ENCODE data around the gene HS2ST1. TPM values are rescaled to one million over a fixed set of nuclear protein-coding genes. Genes with fewer than 3 reads are reported as not detected.

HS2ST1 gene
- polyA plus RNA-seq, 3 donors: 2.6 to 6.0 (median 4.2) TPM

DNA sequence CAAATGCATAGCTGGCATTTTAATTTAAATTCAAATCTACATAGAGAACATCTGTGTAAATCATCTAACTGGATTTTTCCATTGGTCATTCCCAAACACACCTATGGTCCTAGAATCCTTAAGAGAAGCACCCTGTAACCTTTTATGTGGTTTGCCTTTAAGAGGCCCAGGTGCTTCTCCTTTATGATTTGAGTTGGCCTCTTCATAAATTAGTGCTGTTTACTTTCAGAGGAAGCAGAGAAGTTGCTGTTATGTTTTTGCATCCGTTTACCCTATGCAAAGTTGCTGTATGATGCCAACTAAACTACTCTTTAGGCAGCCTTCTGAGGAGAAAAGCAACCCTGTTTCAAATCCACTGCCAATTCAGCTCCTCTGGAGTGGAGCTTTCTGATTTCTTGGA is 193.8 kb downstream of the HS2ST1 start:
- H3K4me1 Mint-ChIP-seq: no peaks in the 10 kb centered on the region
- no peak overlapping the region for H3K4me3 Mint-ChIP-seq
- Histone ChIP-seq H4K20me1 (ENCODE audit: insufficient read depth, low read length) (no peaks in the 10 kb centered on the region), H3K4me2 (replicated peaks; ENCODE audit: extremely low read depth, low read length, poor library complexity, severe bottlenecking) (no peak overlapping the region), H2AFZ (ENCODE audit: insufficient read depth, low read depth, low read length, poor library complexity, severe bottlenecking) (no peak overlapping the region), H3K9me3 (replicated peaks in 1 of 2; ENCODE audit: control insufficient read depth in 1 of 2, insufficient read depth in 1 of 2, low read length in 2 of 2) (no peaks in the 10 kb centered on the region), H3K4me3 (replicated peaks in 1 of 3; ENCODE audit: low read depth in 2 of 3, low read length in 3 of 3) (no peak overlapping the region), H3K9ac (ENCODE audit: insufficient read depth, low read length, poor library complexity, severe bottlenecking) (no peak overlapping the region), H3K4me1 (ENCODE audit: control insufficient read depth in 1 of 2, insufficient read depth in 2 of 2, low read length in 2 of 2) (no peaks in the 10 kb centered on the region), H3K27ac (ENCODE audit: low read depth in 1 of 2, low read length in 2 of 2) (no peak overlapping the region), H3K27me3 (ENCODE audit: control insufficient read depth in 2 of 2, insufficient read depth in 2 of 2, low read length in 2 of 2) (no peaks in the 10 kb centered on the region), H3K36me3 (replicated peaks in 1 of 2; ENCODE audit: control insufficient read depth in 1 of 2, insufficient read depth in 2 of 2, low read length in 2 of 2) (no peaks in the 10 kb centered on the region), H3K79me2 (ENCODE audit: insufficient read depth, low read length) (no peaks in the 10 kb centered on the region)
- intact Hi-C loops (cut with micrococcal nuclease): no loop called here
- H3K36me3 Mint-ChIP-seq: peaks cover 4% of the 10 kb centered on the region in 2 donors
- no peaks in the 10 kb centered on the region for H3K9me3 Mint-ChIP-seq
- no peak overlapping the region for H3K27ac Mint-ChIP-seq
- H3K27me3 Mint-ChIP-seq (ENCODE audit: low read depth in 3 of 3): no peaks in the 10 kb centered on the region
- no peak for DNase-seq
- no CpG with 5 or more reads among the region's 1 CpG for WGBS (ENCODE audit: insufficient coverage)
- TF ChIP-seq, protein P1, sequence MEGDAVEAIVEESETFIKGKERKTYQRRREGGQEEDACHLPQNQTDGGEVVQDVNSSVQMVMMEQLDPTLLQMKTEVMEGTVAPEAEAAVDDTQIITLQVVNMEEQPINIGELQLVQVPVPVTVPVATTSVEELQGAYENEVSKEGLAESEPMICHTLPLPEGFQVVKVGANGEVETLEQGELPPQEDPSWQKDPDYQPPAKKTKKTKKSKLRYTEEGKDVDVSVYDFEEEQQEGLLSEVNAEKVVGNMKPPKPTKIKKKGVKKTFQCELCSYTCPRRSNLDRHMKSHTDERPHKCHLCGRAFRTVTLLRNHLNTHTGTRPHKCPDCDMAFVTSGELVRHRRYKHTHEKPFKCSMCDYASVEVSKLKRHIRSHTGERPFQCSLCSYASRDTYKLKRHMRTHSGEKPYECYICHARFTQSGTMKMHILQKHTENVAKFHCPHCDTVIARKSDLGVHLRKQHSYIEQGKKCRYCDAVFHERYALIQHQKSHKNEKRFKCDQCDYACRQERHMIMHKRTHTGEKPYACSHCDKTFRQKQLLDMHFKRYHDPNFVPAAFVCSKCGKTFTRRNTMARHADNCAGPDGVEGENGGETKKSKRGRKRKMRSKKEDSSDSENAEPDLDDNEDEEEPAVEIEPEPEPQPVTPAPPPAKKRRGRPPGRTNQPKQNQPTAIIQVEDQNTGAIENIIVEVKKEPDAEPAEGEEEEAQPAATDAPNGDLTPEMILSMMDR (IDR thresholded peaks at IDR 0.05): no peak

DNA sequence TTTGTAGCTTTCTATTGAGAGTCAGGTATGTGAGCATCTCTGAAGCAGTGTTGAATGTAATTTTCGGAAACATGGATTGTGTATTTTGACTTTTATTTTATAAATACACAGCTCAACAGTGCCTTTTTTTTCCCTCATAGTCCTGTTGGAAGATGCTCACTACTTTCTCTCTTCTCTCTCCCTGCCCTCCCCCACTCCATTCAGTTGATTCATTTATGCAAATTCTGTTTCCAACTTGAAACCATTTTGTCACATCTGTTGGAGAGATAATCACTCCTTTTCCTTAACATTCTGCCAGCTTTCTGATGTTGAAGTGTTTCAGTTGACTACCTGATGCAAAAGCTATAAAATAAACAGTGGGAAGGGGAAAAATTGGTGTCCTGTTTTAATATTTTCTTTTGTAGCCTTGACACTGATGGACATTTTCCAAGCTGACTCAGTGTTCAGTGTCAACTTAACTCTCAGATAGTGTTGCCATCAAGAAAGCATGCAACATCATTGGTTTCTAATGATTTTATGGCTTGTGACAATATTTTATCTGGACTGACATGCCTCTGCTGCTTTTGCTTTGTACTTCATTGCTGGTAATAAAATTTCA is 194.5 kb downstream of the HS2ST1 start:
- TF ChIP-seq, protein P1 (IDR thresholded peaks at IDR 0.05): no peak

More for the DNA sequence above, 194.5 kb downstream of the HS2ST1 start:
- no peaks in the 10 kb centered on the region for H3K27me3 Mint-ChIP-seq (ENCODE audit: low read depth in 3 of 3)
- whole genome bisulfite sequencing (ENCODE audit: insufficient coverage): no CpG with 5 or more reads among the region's 1 CpG
- Histone ChIP-seq H3K27me3 (ENCODE audit: control insufficient read depth in 2 of 2, insufficient read depth in 2 of 2, low read length in 2 of 2) (no peaks in the 10 kb centered on the region), H3K4me1 (ENCODE audit: control insufficient read depth in 1 of 2, insufficient read depth in 2 of 2, low read length in 2 of 2) (no peaks in the 10 kb centered on the region), H3K9me3 (replicated peaks in 1 of 2; ENCODE audit: control insufficient read depth in 1 of 2, insufficient read depth in 1 of 2, low read length in 2 of 2) (no peaks in the 10 kb centered on the region), H3K36me3 (replicated peaks in 1 of 2; ENCODE audit: control insufficient read depth in 1 of 2, insufficient read depth in 2 of 2, low read length in 2 of 2) (no peaks in the 10 kb centered on the region), H3K4me3 (replicated peaks in 1 of 3; ENCODE audit: low read depth in 2 of 3, low read length in 3 of 3) (no peak overlapping the region), H2AFZ (ENCODE audit: insufficient read depth, low read depth, low read length, poor library complexity, severe bottlenecking) (no peak overlapping the region), H3K79me2 (ENCODE audit: insufficient read depth, low read length) (no peaks in the 10 kb centered on the region), H3K9ac (ENCODE audit: insufficient read depth, low read length, poor library complexity, severe bottlenecking) (no peak overlapping the region), H3K4me2 (replicated peaks; ENCODE audit: extremely low read depth, low read length, poor library complexity, severe bottlenecking) (no peak overlapping the region), H4K20me1 (ENCODE audit: insufficient read depth, low read length) (no peaks in the 10 kb centered on the region), H3K27ac (ENCODE audit: low read depth in 1 of 2, low read length in 2 of 2) (no peak overlapping the region)
- intact Hi-C loops (cut with micrococcal nuclease): no loop called here
- DNase-seq: no peak
- H3K4me3 Mint-ChIP-seq: no peak overlapping the region
- H3K9me3 Mint-ChIP-seq: no peaks in the 10 kb centered on the region
- no peak overlapping the region for H3K27ac Mint-ChIP-seq
- peaks cover 4% of the 10 kb centered on the region in 2 donors for H3K36me3 Mint-ChIP-seq
- H3K4me1 Mint-ChIP-seq: no peaks in the 10 kb centered on the region

All from CD14-positive monocyte (primary cell).